HCT116 (cell line): ENCODE results near the gene LIMK2. TPM values are rescaled to one million over a fixed set of nuclear protein-coding genes. Genes with fewer than 3 reads are reported as not detected.

Experiments used
- ATAC-seq: fragments of 200-7000 bp; cut with Tn5 transposase; 2 replicates; pipeline ENCODE4 v1.9.1; 2020; ENCODE audit warnings: mild to moderate bottlenecking, moderate library complexity
- BruUV-seq: library from RNA; stranded (reverse); fragments of 400-500 nt; replicated peaks from 2 replicates; lab custom pipeline; 2021; lab: Mats Ljungman, UMichigan
- CTCF ChIA-PET: fragments of 300-600 bp; sonication (Branson Sonifier 250); formaldehyde crosslinking; loops from one replicate; lab custom pipeline; 2021; ENCODE audit warnings: antibody characterized with exemption; lab: Charles Lee
- POLR2A ChIA-PET: fragments of 300-600, 350-600 bp; sonication (Branson Sonifier 250); formaldehyde crosslinking; loops from one replicate; lab custom pipeline; 2021; ENCODE audit warnings: antibody characterized with exemption; lab: Charles Lee
- RAD21 ChIA-PET, 2 experiments: fragments of 300-600 bp; sonication (Branson Sonifier 250); formaldehyde crosslinking; loops; one replicate each; lab custom pipeline; 2023; ENCODE audit warnings: low total read pairs in 2 of 2; ENCODE audit not compliant: uncharacterized antibody in 2 of 2, unreplicated experiment in 2 of 2, low non-redundant PET in 1 of 2; lab: Charles Lee
- DNase-seq: peaks from one replicate; pipeline ENCODE4 v3.0.0-alpha.2; 2010; ENCODE audit warnings: low read depth, low spot score
- H2AFZ ChIP-seq: fragments of 200-600 bp; shearing (Covaris generic), sonication (generic); 2 replicates; pipeline ENCODE4 v1.6.1; 2017; ENCODE audit warnings: low read depth, mixed run types, mixed read lengths, antibody characterized with exemption, low read length; ENCODE audit not compliant: poor library complexity, severe bottlenecking
- H3K27ac ChIP-seq: 2 replicates; pipeline ENCODE4 v1.5.1; 2012; ENCODE audit warnings: low read depth, low read length
- H3K27me3 ChIP-seq: fragments of 200-600 bp; sonication (generic); 2 replicates; pipeline ENCODE4 v1.6.1; 2016; ENCODE audit warnings: mixed run types, low read length, mixed read lengths; ENCODE audit not compliant: insufficient read depth
- H3K36me3 ChIP-seq, 2 experiments: fragments of 200-500 bp in 1 of 2; fragments of 200-600 bp in 1 of 2; sonication (Bioruptor generic) in 1 of 2; sonication (generic) in 1 of 2; 2 replicates each; pipeline versions ENCODE4 v1.5.1 to v1.6.1; 2014 to 2016; ENCODE audit warnings: low read length in 2 of 2, inconsistent platforms in 1 of 2, mixed read lengths in 1 of 2, mixed run types in 1 of 2; ENCODE audit not compliant: insufficient read depth in 2 of 2, control insufficient read depth in 1 of 2
- H3K4me1 ChIP-seq, 2 experiments: fragments of 200-600 bp in 1 of 2; sonication (generic) in 1 of 2; 2 replicates each; pipeline versions ENCODE4 v1.5.1 to v1.6.1; 2012 to 2017; ENCODE audit warnings: low read length in 2 of 2, inconsistent platforms in 1 of 2, mild to moderate bottlenecking in 1 of 2, mixed read lengths in 1 of 2, mixed run types in 1 of 2, moderate library complexity in 1 of 2; ENCODE audit not compliant: insufficient read depth in 2 of 2, control insufficient read depth in 1 of 2
- H3K4me2 ChIP-seq: fragments of 200-600 bp; sonication (generic); 2 replicates; pipeline ENCODE4 v1.6.1; 2017; ENCODE audit warnings: mixed run types, low read length, mixed read lengths
- H3K4me3 ChIP-seq, 2 experiments: fragments of 200-600 bp in 1 of 2; sonication (generic) in 1 of 2; replicated peaks in 1 of 2; 2 replicates each; pipeline ENCODE4 v1.5.1; 2011 to 2016; ENCODE audit warnings: low read length in 2 of 2, control low read depth in 1 of 2, low read depth in 1 of 2, mild to moderate bottlenecking in 1 of 2, mixed read lengths in 1 of 2, mixed run types in 1 of 2
- H3K79me2 ChIP-seq: fragments of 200-600 bp; sonication (generic); 2 replicates; pipeline ENCODE4 v1.6.1; 2017; ENCODE audit warnings: mild to moderate bottlenecking, mixed run types, low read length, moderate library complexity, mixed read lengths; ENCODE audit not compliant: insufficient read depth
- H3K9ac ChIP-seq: fragments of 200-600 bp; sonication (generic); 2 replicates; pipeline ENCODE4 v1.6.1; 2016; ENCODE audit warnings: low read length, mixed read lengths
- H3K9me2 ChIP-seq: fragments of 200-600 bp; sonication (generic), shearing (Covaris generic); 2 replicates; pipeline ENCODE4 v1.6.1; 2017; ENCODE audit warnings: mixed run types, mild to moderate bottlenecking, moderate library complexity; ENCODE audit not compliant: insufficient read depth
- H3K9me3 ChIP-seq, 2 experiments: fragments of 200-500 bp in 1 of 2; fragments of 200-600 bp in 1 of 2; sonication (Bioruptor generic) in 1 of 2; sonication (generic) in 1 of 2; 2 replicates each; pipeline ENCODE4 v1.6.1; 2014 to 2017; ENCODE audit warnings: low read length in 2 of 2, mixed read lengths in 2 of 2, inconsistent platforms in 1 of 2, low read depth in 1 of 2, mild to moderate bottlenecking in 1 of 2, mixed run types in 1 of 2, moderate library complexity in 1 of 2; ENCODE audit not compliant: control insufficient read depth in 1 of 2, insufficient read depth in 1 of 2
- H4K20me1 ChIP-seq: fragments of 200-600 bp; sonication (generic), shearing (Covaris generic); 2 replicates; pipeline ENCODE4 v1.6.1; 2017; ENCODE audit warnings: mixed run types, mild to moderate bottlenecking, moderate library complexity; ENCODE audit not compliant: insufficient read depth
- EGR1 ChIP-seq: IDR thresholded peaks from 2 replicates; pipeline ENCODE4 v1.6.1; 2012; ENCODE audit warnings: low read depth
- ELF1 ChIP-seq: IDR thresholded peaks from 2 replicates; pipeline ENCODE4 v1.6.1; 2012; ENCODE audit warnings: low read depth, borderline replicate concordance
- POLR2A ChIP-seq: IDR thresholded peaks from 2 replicates; pipeline ENCODE4 v1.7.0; 2011; ENCODE audit warnings: borderline replicate concordance; ENCODE audit not compliant: insufficient read depth, insufficient read length; ENCODE audit errors: extremely low read depth
- TCF7L2 ChIP-seq: IDR thresholded peaks from 2 replicates; pipeline ENCODE4 v1.7.0; 2011; ENCODE audit warnings: borderline replicate concordance, inconsistent platforms; ENCODE audit not compliant: insufficient read depth, insufficient read length; ENCODE audit errors: extremely low read depth
- intact Hi-C: fragments of 100-400 bp; cut with micrococcal nuclease; formaldehyde crosslinking; loops from 2 replicates; pipeline ENCODE4 v1.10.0; 2022
- total RNA-seq: library from RNA; stranded (reverse); gene quantifications from one replicate; pipeline ENCODE4 v1.2.1, GENCODE V29; 2021; ENCODE audit not compliant: unreplicated experiment
- TF ChIP-seq, protein P1 (sequence below), 3 experiments: fragments of 200-600 bp in 1 of 3; sonication (generic) in 1 of 3; IDR thresholded peaks in 2 of 3; conservative IDR thresholded peaks in 1 of 3; 2 replicates each; pipeline ENCODE4 v1.5.1; 2012 to 2017; ENCODE audit warnings: low read depth in 2 of 3, low read length in 2 of 3, antibody characterized with exemption in 1 of 3, borderline replicate concordance in 1 of 3, control low read depth in 1 of 3, mild to moderate bottlenecking in 1 of 3, mixed read lengths in 1 of 3, mixed run types in 1 of 3, moderate library complexity in 1 of 3; ENCODE audit not compliant: insufficient read depth in 1 of 3

The LIMK2 gene
- total RNA-seq, 1 experiment from 2014 or later = 21.9 TPM

DNA sequence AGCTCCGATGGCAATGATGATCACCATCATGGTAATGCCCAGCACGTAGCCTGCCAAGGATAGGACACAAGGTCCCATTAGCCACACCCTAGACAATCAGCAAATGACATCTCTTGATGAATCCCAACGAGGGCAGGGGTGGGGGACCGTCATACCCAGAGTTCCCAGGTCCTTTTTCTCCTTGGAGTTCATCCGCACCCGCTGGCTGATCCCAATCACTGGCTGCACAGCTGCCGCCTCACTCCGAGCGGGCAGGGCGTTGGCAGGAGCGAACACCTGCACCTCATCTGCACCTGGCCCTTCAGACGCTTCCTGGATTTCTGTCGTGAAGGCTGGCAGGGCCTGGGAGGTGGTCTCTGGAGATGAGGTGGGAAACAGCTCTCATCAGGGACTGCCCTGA lies 77.2 kb downstream of the LIMK2 start:
- TF ChIP-seq, protein P1, sequence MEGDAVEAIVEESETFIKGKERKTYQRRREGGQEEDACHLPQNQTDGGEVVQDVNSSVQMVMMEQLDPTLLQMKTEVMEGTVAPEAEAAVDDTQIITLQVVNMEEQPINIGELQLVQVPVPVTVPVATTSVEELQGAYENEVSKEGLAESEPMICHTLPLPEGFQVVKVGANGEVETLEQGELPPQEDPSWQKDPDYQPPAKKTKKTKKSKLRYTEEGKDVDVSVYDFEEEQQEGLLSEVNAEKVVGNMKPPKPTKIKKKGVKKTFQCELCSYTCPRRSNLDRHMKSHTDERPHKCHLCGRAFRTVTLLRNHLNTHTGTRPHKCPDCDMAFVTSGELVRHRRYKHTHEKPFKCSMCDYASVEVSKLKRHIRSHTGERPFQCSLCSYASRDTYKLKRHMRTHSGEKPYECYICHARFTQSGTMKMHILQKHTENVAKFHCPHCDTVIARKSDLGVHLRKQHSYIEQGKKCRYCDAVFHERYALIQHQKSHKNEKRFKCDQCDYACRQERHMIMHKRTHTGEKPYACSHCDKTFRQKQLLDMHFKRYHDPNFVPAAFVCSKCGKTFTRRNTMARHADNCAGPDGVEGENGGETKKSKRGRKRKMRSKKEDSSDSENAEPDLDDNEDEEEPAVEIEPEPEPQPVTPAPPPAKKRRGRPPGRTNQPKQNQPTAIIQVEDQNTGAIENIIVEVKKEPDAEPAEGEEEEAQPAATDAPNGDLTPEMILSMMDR (IDR thresholded peaks at IDR 0.05 in 2 of 3, conservative IDR thresholded peaks at IDR 0.05 in 1 of 3; ENCODE audit: borderline replicate concordance in 1 of 3, insufficient read depth in 1 of 3, low read depth in 2 of 3, low read length in 2 of 3) = no peak
- TF ChIP-seq TCF7L2 (no peak), EGR1 (no peak), POLR2A (no peak), ELF1 (no peak)
- no peak for ATAC-seq
- no TSS peak for BruUV-seq
- no peak for DNase-seq
- Histone ChIP-seq H3K4me3 (no peak overlapping the region), H2AFZ (no peak overlapping the region), H4K20me1 (no peaks in the 10 kb centered on the region), H3K79me2 (no peaks in the 10 kb centered on the region), H3K27ac (no peak overlapping the region), H3K36me3 (no peaks in the 10 kb centered on the region), H3K9ac (no peak overlapping the region), H3K27me3 (no peaks in the 10 kb centered on the region), H3K9me3 (no peaks in the 10 kb centered on the region), H3K4me2 (no peak overlapping the region), H3K9me2 (no peaks in the 10 kb centered on the region), H3K4me1 (peaks cover 21 to 29% of the 10 kb centered on the region in 2 experiments)
- ChIA-PET POLR2A (no interaction called here), RAD21 (no interaction called here), CTCF (interaction anchor here (0.5 kb wide), 1 partner anchor 33 kb away, joined by 4 read pairs; no protein-coding TSS in a partner anchor)
- intact Hi-C loops = no loop called here
